Sigmoid colon (tissue), 4 donors: ENCODE results near the gene ARNT2.

Experiments used
- EP300 ChIP-seq, 4 donors: sonication (generic); formaldehyde crosslinking; IDR thresholded peaks; one replicate each; pipeline ENCODE4 v1.6.1; 2017; ENCODE audit warnings: antibody characterized with exemption in 4 of 4
- POLR2A ChIP-seq, 2 donors: fragments of 450-650 bp; IDR thresholded peaks; one replicate each; pipeline ENCODE4 v1.6.1; 2016; ENCODE audit warnings: antibody characterized with exemption in 2 of 2, mild to moderate bottlenecking in 2 of 2, moderate library complexity in 2 of 2

DNA sequence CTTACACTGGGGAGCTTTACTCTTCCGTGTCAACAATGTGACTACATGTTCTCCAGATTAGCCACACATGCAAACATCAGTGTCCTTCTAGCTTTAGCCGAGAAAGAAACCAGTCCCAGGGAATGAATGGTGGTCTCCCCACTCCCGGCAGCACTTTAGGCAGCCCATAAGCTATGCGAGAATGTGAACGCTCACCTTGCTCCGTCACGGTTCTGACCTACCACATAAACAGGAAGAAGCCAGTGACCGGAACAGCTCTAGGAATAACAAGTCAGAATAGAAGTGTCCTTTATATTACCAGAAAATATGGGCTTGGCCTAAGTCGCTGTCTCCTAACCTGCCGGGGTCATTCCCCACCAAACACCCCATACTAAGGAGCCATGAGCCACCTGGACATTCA lies 192.9 kb downstream of the ARNT2 start:
- no peak for TF ChIP-seq POLR2A (IDR thresholded peaks at IDR 0.05)
- no peak for TF ChIP-seq EP300 (IDR thresholded peaks at IDR 0.05)
